Astrocyte (in vitro differentiated cells and primary cell): Measurements from ENCODE around the gene RAC2.

Experiments used
- CTCF ChIP-seq: IDR thresholded peaks from 2 replicates; pipeline ENCODE4 v1.5.1; 2011; ENCODE audit warnings: low read depth, mild to moderate bottlenecking, inconsistent platforms, low read length, moderate library complexity; ENCODE audit not compliant: insufficient read depth
- EZH2 ChIP-seq: IDR thresholded peaks from 2 replicates; pipeline ENCODE4 v1.6.1; 2012; ENCODE audit warnings: mild to moderate bottlenecking, low read length, inconsistent platforms; ENCODE audit not compliant: insufficient read depth

- no peak for TF ChIP-seq CTCF
- TF ChIP-seq EZH2, result no peak
These were observed 5.9 kb upstream of the RAC2 start for GRCh38 chr22:37249986-37250385.
